NCI-H146 treated with DMSO at 0.1 percent for 48 hours (cell line): ENCODE data around the gene PROM2.

Source experiments
- DNase-seq: peaks from one replicate; lab custom pipeline; 2025; ENCODE audit not compliant: unreplicated experiment; lab: John Stamatoyannopoulos, UW

PROM2 gene

DNA sequence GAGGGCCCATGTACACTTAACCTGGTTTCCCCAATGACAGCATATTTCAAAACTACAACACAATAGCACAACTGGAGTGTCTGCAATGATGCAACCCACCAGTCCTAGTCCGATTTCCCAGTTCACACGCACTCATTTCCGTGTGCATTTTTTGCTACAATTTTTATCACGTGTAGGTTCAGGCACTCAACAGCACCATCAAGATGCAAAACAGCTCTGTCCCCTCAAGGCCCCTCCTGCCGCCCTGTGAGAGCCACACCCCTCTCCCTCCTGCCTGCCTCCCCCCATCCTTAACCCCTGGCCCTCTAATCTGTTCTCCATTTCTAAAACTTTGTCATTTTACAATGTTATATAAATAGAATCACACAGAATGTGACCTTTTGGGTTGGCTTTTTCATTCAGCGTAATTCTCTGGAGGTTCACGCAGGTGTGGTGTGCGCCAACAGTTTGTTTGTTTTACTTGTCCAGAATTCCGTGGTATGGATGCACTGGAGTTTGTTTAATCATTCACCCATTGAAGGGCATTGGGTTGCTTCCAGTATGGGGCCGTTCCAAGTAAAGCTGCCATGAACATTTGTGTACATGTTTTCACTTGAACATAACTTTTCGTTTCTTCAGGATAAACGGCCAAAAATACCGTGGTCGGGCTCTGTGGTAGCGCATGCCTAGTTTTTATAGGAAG, 31.3 kb downstream of the PROM2 start:
- DNase-seq, result no peak

DNA sequence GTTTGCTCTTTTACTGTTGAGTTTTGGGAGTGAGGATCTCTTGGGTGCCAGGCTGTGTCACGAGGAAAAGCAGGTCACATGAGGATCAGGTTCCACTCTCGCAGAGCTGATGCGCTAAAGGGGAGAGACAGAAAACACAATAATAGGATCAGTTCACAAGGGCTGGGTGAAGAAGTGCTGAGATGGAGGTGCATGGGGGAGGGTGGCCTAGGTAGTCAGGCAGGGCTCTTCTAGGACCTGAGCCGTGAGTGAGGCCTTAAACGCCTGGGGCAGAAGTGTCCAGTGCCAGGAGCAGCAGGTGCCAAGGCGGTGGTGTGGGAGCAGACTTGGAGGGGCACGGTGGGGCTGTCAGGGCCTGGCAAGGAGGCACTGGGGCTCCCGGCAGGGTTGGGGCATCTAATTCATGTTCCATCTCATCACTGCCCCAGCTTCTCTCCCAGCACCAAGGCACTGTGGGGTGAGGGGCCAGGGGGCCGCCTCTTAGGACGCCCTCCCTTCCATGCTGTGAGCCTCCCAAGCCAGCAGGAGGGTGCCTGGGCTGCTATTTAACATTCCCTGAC, 32.2 kb downstream of the PROM2 start:
- no peak for DNase-seq

DNA sequence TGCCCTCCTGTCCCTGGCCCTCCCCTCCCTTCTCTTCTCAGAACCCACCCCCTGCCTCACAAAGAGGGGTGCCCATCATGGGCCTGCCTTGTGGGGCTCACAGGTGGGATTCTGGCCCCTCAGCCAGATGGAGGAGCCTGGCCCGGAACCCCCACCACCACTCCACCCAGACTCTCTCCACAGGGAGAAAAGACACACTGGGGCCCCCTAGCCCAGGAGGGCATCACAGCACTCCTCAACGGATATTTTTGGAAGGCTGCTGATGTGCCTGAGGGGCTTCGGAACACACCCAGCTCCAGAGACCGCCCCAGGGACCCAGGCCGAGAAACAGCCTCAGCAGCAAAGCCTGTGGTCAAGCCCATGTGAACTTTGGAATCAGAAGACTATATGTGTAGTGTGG, 32.8 kb downstream of the PROM2 start:
- DNase-seq, result no peak

DNA sequence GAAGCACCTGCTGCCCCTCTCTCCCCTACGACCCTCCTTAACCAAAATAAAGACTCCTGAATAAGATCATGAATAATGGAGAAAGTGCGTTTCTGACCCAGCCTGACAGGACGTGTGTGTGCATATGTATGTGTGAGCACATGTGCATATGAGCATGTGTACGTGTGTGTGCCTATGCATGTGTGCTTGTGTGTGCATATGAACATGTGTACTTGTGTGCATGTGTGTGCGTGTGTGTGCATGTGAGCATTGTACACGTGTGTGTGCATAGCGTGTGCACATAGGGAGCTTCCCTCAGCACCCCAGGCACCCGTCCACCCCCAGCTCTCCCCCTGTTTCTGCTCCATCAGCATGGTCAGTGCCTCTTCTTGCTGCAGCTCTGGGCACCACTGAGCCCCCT, 33.6 kb downstream of the PROM2 start:
- no peak for DNase-seq

DNA sequence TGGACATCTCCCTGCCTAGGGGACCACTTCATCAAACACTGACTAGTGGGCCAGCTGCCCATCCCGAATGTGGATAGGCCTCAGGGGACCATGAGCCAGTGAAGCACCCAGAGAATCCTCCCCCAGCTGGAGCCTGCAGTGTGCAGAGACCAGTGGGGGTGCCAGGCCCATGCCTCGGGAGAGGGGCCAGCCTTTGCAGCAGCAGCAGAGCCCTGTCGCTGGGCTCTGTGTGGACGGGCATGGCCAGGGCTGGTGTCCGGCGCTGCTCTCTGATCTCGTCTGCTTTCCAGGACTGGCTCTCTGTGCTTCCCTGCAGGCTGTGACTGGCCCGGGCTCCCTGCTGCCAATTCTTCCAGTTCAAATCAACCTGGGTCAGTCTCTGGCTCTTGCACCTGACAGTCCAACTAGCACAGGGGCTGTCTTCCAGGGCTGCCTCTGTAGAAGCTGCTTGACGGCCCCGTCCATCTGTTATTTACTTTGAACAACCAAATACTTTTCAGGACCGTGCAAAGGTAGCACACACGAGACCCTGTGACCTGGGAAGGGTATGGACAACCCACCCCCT, 34.3 kb downstream of the PROM2 start:
- no peak for DNase-seq

DNA sequence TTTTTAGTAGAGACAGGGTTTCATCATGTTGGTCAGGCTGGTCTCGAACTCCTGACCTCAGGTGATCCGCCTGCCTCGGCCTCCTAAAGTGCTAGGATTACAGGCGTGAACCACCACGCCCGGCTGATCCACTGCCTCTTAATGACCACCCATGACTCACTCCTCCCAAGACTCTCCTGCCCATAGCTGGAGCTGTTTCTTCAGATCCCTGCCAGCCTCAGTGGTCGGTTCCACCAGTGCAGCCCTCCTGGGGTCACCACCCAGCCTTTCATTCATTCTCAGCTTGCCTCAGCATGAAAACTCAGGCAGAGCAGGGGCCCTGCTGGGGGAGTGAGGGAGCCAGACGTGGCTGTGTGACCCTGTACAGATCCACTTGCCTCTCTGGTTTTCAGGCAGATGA, 35.4 kb downstream of the PROM2 start:
- DNase-seq, result no peak

DNA sequence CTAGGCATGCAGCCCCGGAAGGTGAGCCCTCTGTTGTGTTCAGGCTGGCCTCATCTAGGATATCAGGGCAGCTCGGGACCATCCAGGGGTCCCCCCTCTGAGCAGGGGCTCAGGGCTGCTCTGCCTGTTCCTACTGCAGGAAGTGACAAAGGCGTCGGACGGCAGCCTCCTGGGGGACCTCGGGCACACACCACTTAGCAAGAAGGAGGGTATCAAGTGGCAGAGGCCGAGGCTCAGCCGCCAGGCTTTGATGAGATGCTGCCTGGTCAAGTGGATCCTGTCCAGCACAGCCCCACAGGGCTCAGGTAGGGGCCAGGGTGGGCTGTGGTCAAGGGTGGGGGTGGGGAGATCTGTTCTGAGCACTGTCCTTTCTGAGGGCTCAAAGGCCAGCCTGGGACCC, 36.0 kb downstream of the PROM2 start:
- DNase-seq, result no peak

DNA sequence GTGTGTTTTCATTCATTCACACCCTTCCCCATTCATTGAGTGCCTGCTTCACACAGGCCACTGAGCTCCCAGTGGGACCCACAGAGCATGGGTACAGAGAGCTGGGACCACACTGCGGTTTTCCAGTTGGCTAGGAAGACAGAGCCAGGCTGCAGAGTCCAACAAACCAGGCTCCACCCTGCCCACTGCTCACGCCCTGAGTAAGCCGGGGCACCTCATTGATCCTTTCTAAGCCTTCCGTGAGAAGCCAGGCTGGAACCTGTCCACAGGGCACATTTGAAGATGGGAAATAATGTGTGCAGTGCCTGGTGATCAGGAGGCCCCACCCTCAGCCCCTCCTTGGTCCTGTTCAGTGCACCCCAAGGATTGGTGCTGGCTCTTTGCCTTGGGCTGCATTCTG, 36.4 kb downstream of the PROM2 start:
- no peak for DNase-seq

DNA sequence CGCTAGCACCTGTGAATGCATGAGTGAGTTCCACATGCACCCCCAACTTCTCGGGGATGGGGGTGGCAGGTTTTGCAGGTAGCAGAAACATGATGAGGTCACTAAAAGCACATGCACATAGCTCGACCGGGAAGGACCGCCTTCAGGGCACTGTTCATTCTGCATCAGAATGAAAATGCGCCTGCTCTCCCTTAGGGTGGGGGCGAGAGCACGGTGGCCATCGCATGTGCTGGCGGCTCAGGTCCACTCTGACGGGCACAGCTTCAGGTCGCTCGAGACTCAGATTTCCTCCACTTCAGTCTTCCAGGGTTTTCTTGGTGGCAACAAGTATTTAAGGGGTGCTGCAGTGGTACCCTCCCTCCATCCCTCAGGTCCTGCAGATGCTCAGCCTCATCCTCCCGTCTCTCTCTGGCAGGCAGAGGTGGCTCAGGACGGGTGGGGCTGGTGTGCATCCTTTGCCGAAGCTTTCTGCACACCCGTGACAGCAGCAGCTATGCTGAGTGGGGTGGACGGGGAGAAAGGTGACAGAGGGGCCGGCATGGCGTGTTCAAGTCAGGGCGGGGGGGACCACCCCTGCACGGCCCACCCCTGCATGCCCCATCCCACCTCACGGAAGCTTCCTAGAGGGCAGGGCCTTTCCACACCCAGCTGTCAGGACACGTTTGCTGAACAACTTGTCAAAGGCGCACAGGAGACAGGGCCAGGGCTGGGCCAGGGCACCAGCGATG, 37.7 kb downstream of the PROM2 start:
- DNase-seq, result no peak

DNA sequence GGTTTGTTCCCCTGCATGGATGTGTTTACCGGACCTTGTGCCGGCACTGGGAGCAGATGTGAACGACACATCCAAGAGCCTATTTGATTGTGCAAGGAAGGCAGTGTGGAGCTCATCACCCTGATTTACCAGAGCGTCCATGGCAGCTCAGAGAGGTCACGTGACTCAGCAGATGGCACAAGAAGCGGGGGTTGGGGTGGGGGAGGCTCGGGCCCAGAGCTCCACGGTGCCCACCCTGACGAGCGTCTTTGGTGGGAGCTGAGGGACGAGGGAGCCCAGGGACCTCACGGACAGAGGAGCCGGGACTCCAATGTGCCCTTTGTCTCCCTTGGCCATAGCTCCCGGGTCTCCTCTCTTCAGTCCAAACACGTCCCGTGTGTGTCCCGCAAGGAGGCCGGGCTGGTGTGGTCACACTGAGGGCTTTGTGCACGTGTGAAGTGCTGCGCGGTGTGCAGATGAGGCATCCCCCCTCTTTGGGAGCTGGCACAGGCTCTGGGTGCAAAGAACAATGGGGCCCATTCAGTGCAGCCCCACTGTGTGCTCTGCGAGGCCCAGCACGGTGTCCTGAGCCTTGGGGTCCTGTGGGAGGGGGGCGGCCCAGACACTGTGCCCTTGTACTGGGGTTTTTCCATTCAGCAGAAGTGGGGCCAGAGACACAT, 38.4 kb downstream of the PROM2 start:
- DNase-seq, result no peak

DNA sequence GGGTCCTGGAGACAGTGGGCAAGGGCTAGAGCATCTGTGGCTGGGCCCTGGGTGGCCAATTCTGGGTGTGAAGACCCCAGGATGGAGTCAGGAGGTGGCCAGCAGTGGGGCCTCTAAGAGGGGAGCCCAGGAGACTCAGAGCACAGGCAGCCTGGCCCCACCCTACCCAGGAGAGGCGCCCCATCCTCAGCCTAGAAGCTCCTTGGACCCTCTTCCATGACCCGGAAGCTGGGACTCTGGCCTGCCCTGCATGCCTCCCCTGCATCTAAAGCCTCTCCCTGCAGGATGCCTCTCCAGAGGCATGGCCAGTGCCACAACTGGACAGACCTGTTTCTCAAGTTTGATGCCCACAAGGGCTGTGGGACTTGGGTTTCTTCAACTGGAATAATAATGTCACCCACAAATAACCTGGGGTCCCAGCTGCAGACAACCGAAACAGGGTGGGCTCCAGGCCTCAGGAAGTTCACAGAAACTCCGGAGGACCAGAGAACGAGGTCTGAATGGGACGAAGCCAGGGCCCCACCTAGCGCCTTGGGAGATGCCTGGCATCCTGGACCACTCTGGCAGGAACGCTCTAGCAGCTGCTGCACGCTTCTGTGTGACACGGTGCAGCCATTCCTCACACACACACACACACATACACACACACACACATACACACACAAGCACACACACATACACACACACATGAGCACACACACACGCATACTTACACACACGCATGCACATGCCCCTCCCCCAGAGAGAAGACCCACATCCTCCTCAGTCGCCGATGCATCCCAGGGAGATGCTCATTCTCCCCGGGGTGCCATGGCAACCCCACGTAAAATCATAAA, 39.3 kb downstream of the PROM2 start:
- no peak for DNase-seq

DNA sequence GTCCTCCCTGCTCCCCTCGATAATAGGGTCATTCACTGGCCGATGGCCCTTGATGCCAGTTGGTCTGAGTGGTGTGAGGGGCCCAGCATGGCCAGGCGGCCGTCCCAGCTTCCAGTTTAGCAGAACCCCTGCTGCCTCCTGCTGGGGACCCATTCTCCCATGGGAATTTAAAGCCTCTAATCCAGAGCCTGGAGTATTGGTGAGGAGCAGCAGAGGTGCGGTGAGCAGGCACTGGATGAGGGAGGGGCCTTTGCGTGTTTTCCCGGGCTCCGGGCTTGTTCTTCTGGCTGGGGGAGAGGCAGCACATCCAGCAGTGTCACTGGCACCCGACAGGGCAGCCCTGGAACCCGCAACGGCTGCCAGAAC, 40.3 kb downstream of the PROM2 start:
- DNase-seq, result no peak

DNA sequence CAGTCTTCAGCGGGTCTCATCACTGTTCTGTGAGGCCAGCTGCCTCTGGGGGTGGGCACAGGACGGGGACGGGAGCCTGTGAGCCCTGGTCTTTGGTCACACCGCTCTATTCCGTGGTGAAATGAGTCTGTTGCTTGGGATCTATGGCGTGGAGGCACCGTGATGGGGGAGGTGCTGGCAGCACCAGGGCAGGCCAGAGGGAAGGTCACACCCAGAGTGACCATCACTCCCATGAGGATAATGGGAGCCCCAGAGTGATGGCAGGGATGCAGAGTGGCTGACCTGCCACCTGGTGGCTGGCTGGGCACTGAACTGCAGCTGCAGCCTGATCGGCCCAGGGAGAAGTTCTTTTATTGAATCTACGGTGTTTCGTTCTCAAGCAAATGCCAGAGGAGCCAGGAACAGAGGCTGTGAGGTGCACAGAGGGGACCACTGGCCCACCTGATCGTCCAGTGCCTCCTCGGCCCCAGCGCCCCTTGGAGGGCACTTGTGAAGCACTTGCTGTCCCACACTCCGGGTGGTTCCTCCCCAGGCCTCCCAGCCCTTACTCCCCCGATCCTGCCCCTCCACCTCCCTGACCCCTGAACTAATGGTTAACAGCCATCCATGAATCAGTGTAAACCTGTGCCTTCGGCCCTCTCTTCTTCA, 40.8 kb downstream of the PROM2 start:
- no peak for DNase-seq

DNA sequence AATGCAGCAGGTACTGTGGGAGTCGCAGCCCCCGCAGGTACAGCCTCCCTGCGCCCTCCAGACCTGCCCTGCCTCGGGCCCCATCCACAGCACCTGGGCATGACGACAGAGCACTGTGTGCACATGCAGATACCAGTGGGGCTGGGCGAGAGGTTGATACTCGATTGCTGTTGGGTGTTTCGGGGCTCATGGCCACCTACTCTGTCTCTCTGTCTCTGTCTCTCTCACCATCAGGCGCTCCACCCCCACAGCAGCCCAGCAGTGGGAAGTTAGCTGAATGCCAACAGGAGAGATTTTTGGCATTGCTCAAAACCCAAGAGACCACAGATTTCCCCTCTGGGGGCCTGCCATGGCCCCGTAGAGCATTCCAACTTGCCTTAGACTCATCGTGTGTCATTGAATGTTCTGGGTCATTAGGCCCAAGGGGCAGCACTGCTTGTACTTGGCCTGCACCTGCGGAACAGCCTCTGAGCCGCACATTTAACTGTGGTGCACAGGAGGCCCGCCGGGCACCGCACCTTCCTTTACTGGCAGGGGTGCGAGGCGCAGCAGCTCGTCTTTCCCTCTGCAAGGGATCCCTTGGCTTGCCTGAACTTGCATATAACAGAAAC, 41.7 kb downstream of the PROM2 start:
- no peak for DNase-seq

DNA sequence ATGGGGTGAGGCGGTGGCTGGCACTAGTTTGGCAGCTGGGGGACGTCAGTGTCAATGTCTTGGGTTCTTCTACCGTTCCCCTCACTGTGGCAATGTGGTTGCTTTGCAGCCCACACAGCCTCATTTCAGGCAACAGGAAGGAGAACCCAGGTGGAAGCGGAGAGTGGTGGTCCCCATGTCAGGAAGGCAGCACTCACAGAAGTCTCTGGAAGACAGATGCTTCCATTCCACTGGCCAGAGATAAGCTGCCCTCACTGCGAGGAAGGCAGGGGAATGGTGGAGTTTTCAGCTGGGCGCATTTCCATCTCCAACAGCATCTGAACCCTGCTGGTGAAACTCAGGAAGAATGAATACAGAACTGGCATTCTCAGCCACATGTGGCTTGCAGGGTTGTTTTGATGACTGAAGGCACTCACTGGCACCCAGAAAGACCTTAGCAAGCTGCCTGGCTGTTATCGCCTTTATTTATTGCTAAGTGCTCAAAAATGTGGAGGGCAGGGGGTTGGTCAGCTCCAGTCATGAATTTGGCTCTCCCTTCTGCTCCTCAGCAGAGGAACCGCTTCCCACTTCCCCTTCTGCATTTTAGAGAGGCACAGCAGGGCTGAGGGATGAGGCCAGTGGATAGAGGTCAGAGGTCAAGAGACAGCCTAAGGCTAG, 42.3 kb downstream of the PROM2 start:
- no peak for DNase-seq

DNA sequence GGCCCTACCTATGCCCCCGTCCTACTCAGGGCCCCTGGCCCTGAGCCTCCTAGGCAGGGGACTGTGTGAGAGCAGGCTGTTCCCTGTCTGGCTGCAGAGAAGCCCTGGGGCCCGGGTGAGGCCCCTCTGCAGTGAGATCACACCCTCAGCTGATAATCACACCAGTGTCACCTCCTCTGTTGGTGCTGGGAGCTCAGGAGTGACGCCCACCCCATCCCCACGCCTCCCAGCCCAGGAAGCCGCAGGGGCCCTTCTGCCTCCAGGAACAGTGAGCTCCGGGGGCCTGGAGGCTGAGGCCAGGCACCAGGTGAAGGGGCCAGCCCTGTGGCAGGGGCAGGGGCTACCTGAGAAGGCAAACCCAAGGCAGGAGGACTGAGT, 42.9 kb downstream of the PROM2 start:
- no peak for DNase-seq

DNA sequence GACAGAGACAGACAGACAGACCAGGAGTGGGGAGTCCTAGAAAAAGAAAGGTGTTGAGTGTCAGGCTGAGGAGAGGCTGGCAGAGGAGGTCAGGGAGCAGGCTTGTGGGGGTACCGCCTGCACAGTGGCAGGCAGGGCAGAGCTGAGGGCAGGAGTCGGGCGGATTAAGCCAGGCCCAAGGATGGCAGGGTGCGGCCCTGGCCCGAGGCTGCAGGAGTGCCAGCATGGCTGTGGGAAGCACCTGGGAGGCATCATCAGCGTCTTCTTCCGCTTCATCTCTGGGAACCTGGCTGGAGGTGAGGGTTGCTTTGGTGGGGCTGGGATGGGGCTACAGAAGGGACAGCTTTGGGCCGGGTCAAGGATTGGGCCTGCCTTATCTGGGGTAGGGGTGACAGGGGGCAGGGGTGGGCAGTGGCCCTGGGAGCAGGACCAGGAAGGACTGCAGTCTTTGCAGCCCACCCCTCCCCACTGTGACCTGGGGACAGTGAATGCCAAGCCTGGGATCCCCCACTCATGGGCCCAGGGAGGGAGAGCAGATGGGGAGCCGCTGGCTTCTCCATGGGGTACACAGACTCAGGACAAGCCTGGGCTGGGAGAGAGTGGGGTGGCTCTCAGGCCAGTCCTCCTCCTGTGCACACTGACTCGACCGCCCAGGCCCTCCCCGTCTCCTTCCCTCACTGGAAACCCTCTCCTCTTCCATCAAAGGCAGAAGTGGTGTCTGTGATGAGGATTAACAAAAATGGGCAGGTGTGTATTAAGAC, 43.6 kb downstream of the PROM2 start:
- DNase-seq, result no peak

DNA sequence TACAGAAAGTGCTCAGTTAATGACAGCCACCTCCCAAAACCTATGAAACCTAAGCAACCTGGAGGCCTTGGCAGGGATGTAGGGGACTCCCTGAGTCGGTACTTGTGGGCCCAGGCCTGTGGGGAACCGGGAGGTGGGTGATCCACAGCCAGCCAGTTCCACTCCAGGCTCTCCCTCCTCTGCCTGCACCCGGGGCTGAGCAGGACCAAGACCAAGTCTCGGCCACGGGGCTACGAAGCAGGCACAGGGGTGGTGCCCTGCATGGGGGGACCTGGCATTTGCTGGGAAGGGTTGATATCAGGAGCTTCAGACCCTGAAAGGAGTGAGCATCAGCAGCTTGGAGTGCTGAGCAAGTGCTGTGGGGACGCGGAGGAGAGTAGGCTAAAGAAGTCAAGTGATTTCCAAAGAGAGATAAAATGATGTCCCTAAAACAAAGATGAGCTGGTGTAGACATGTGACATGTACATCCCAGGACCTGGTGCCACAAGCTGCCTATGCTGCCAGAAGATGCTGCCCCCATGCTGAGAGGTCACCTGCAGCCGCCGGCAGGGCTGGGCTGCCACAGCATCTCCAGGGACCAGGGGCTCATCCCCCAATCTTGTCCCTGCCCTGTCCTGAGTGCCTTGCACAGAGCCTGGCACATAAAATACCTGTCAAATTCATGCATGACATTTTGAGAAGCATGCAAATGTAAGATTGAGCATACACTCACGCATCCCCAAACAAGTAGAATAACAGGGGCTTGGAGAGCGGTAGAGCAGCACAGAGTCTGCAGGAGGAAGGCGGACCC, 44.4 kb downstream of the PROM2 start:
- no peak for DNase-seq
